Measurements from ENCODE around the gene IRGQ. TPM values are rescaled to one million over a fixed set of nuclear protein-coding genes. Genes with fewer than 3 reads are reported as not detected.
"Not testable (repeated sequence)": the region's sequence is repeated elsewhere in the genome, so short reads cannot be mapped to it uniquely, and the experiment has no call there.

The IRGQ gene
- total RNA-seq, 5 donors from 2014 or later (not counting 1 experiment from before 2014, with no cell fraction given) = 17.5 to 30.2 (median 19.9) TPM

DNA sequence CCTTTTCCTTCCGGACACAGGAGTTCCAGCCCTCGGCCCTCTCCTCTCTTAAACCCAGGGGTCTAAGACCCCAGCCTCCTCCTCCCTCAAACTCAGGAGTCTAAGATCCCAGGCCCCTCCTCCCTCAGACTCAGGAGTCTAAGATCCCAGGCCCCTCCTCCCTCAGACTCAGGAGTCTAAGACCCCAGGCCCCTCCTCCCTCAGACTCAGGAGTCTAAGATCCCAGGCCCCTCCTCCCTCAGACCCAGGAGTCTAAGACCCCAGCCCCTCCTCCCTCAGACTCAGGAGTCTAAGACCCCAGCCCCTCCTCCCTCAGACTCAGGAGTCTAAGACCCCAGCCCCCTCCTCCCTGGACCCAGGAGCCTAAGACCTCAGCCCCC, 39.6 kb upstream of the IRGQ start:
- not testable (repeated sequence) for H3K9me3 Mint-ChIP-seq

DNA sequence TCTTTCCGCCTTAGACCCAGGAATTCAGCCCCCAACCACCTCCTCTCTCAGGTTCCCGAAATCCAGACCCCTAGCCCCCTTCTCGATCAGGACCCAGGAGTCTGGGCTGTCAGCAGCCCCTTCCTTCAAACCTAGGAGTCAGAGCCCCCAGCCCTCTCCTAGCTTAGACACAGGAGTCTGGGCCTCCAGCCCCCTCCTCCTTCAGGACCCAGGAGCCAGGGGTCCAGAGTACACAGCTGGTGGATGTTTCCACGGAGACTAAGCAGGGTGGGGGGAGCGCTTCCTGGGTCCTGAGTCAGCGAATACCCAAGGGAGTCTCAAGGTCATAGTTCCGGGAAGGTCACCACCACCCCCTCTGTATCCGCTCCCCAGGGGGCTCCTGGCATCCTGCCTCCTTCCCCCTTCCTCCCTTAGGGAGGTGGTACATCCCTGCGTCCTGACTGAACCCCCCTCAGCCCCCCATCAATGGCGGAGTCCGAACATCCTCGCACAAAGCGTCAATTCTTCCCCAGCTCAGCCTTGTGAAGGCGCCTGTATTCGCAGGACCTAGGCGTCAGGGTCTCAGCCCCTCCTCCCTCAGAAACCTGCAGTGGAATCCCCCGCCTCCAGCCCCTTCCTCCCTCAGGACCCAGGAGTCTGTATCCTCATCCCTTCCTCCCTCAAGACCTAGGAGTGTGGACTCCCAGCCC, 39.1 kb upstream of the IRGQ start:
- Histone ChIP-seq H3K4me1 (ENCODE audit: control insufficient read depth in 1 of 2, extremely low read depth in 1 of 2, insufficient read depth in 2 of 2, low read length in 2 of 2) (peaks cover 6 to 14% of the 10 kb centered on the region in 2 experiments), H3K27me3 (replicated peaks in 1 of 2; ENCODE audit: control insufficient read depth in 2 of 2, extremely low read depth in 1 of 2, insufficient read depth in 2 of 2, low read length in 1 of 2) (peaks cover 6 to 61% of the 10 kb centered on the region in 2 experiments), H3K36me3 (ENCODE audit: control insufficient read depth in 2 of 2, extremely low read depth in 1 of 2, insufficient read depth in 1 of 2, low read length in 1 of 2) (no peaks in the 10 kb centered on the region), H3K27ac (ENCODE audit: low read length) (no peak overlapping the region), H3K9me3 (no peaks in the 10 kb centered on the region), H3K4me3 (ENCODE audit: control insufficient read depth in 1 of 2, extremely low read depth in 1 of 2, low read length in 1 of 2) (no peak overlapping the region)
- WGBS (ENCODE audit: insufficient coverage) = 25% methylated on average over 14 of the region's 17 CpGs
- no peak for DNase-seq
- Mint-ChIP-seq H3K4me1 (peaks cover 5 to 9% (median 9%) of the 10 kb centered on the region in 3 donors), H3K4me3 (no peak overlapping the region), H3K9me3 (no peaks in the 10 kb centered on the region), H3K27me3 (peaks cover 13 to 35% of the 10 kb centered on the region in 2 donors), H3K36me3 (no peaks in the 10 kb centered on the region), H3K27ac (no peak overlapping the region)
- no peak for ATAC-seq (replicated peaks in 1 of 4)
- POLR2A ChIA-PET = interaction anchor here in 1 of 2 donors (0.6 kb wide), 1 partner anchor 182 kb away, joined by 3 read pairs; no protein-coding TSS in a partner anchor
- CTCF ChIA-PET = no interaction called here

More for the DNA sequence above, 39.6 kb upstream of the IRGQ start:
- H3K27me3 ChIP-seq (replicated peaks in 1 of 2; ENCODE audit: control insufficient read depth in 2 of 2, extremely low read depth in 1 of 2, insufficient read depth in 2 of 2, low read length in 1 of 2) = peaks cover 6 to 66% of the 10 kb centered on the region in 2 experiments
- H3K4me3 ChIP-seq (ENCODE audit: control insufficient read depth in 1 of 2, extremely low read depth in 1 of 2, low read length in 1 of 2); POLR2A ChIA-PET; DNase-seq; H3K36me3 ChIP-seq (ENCODE audit: control insufficient read depth in 2 of 2, extremely low read depth in 1 of 2, insufficient read depth in 1 of 2, low read length in 1 of 2); ATAC-seq (replicated peaks in 1 of 4); H3K36me3 Mint-ChIP-seq; H3K4me3 Mint-ChIP-seq; H3K27ac ChIP-seq (ENCODE audit: low read length); H3K9me3 ChIP-seq; CTCF ChIA-PET; H3K27ac Mint-ChIP-seq: not testable (repeated sequence)
- peaks cover 9 to 19% of the 10 kb centered on the region in 2 experiments for H3K4me1 ChIP-seq (ENCODE audit: control insufficient read depth in 1 of 2, extremely low read depth in 1 of 2, insufficient read depth in 2 of 2, low read length in 2 of 2)
- peaks cover 13 to 36% of the 10 kb centered on the region in 2 donors for H3K27me3 Mint-ChIP-seq
- H3K4me1 Mint-ChIP-seq = peaks cover 8 to 13% (median 9%) of the 10 kb centered on the region in 3 donors
- 83% methylated on average over 1 of the region's 2 CpGs for WGBS (ENCODE audit: insufficient coverage)

DNA sequence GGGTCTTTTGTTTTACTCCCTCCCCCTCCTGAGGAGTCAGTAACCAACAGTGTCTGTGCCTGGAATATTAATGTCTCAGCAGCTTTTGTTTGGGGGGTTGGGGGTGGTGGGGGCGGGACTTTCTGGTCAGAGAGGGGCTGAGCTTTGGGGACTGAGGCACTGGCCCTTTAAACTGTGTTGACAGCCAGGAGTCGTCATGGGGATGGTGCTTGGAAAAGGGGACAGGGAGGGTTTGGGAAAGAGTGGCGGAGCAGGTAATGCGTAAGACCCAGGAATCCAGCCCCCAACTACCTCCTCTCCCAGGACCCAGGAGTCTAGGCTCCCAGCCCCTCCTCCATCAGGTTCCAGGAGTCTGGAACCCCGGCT, 38.6 kb upstream of the IRGQ start:
- 42% methylated on average over 2 of the region's 5 CpGs for WGBS (ENCODE audit: insufficient coverage)
- H3K36me3 ChIP-seq (ENCODE audit: control insufficient read depth in 2 of 2, extremely low read depth in 1 of 2, insufficient read depth in 1 of 2, low read length in 1 of 2) = no peaks in the 10 kb centered on the region
- no peak for ATAC-seq (replicated peaks in 1 of 4)
- POLR2A ChIA-PET = no interaction called here
- H3K4me1 ChIP-seq (ENCODE audit: control insufficient read depth in 1 of 2, extremely low read depth in 1 of 2, insufficient read depth in 2 of 2, low read length in 2 of 2) = peaks cover 4 to 12% of the 10 kb centered on the region in 2 experiments
- H3K4me3 Mint-ChIP-seq = no peak overlapping the region
- no peaks in the 10 kb centered on the region for H3K36me3 Mint-ChIP-seq
- DNase-seq = no peak
- no peak overlapping the region for H3K27ac Mint-ChIP-seq
- no peaks in the 10 kb centered on the region for H3K9me3 ChIP-seq
- peaks cover 13 to 35% of the 10 kb centered on the region in 2 donors for H3K27me3 Mint-ChIP-seq
- no peak overlapping the region for H3K4me3 ChIP-seq (ENCODE audit: control insufficient read depth in 1 of 2, extremely low read depth in 1 of 2, low read length in 1 of 2)
- peaks cover 6 to 59% of the 10 kb centered on the region in 2 experiments for H3K27me3 ChIP-seq (replicated peaks in 1 of 2; ENCODE audit: control insufficient read depth in 2 of 2, extremely low read depth in 1 of 2, insufficient read depth in 2 of 2, low read length in 1 of 2)
- CTCF ChIA-PET = no interaction called here
- no peak overlapping the region for H3K27ac ChIP-seq (ENCODE audit: low read length)
- H3K4me1 Mint-ChIP-seq = peaks cover 4 to 9% (median 7%) of the 10 kb centered on the region in 3 donors
- no peaks in the 10 kb centered on the region for H3K9me3 Mint-ChIP-seq

- no peak overlapping the region for H3K27ac Mint-ChIP-seq
- Histone ChIP-seq H3K27me3 (replicated peaks in 1 of 2; ENCODE audit: control insufficient read depth in 2 of 2, extremely low read depth in 1 of 2, insufficient read depth in 2 of 2, low read length in 1 of 2) (peaks cover 6 to 56% of the 10 kb centered on the region in 2 experiments), H3K36me3 (ENCODE audit: control insufficient read depth in 2 of 2, extremely low read depth in 1 of 2, insufficient read depth in 1 of 2, low read length in 1 of 2) (no peaks in the 10 kb centered on the region), H3K4me3 (ENCODE audit: control insufficient read depth in 1 of 2, extremely low read depth in 1 of 2, low read length in 1 of 2) (no peak overlapping the region), H3K4me1 (ENCODE audit: control insufficient read depth in 1 of 2, extremely low read depth in 1 of 2, insufficient read depth in 2 of 2, low read length in 2 of 2) (peaks cover under 1 to 9% of the 10 kb centered on the region in 2 experiments), H3K27ac (ENCODE audit: low read length) (no peak overlapping the region), H3K9me3 (no peaks in the 10 kb centered on the region)
- H3K36me3 Mint-ChIP-seq = no peaks in the 10 kb centered on the region
- 66% methylated on average over 4 of the region's 5 CpGs for WGBS (ENCODE audit: insufficient coverage)
- no peaks in the 10 kb centered on the region for H3K9me3 Mint-ChIP-seq
- ATAC-seq (replicated peaks in 1 of 4) = no peak
- no peak for DNase-seq
- no peak overlapping the region for H3K4me3 Mint-ChIP-seq
- peaks cover 2 to 6% (median 6%) of the 10 kb centered on the region in 3 donors for H3K4me1 Mint-ChIP-seq
- ChIA-PET POLR2A (no interaction called here), CTCF (no interaction called here)
- peaks cover 11 to 34% of the 10 kb centered on the region in 2 donors for H3K27me3 Mint-ChIP-seq
Observed at GRCh38 chr19:43634068-43634467, 38.1 kb upstream of the IRGQ start.

- POLR2A ChIA-PET = no interaction called here
- Mint-ChIP-seq H3K27me3 (peaks cover 6 to 28% of the 10 kb centered on the region in 2 donors), H3K27ac (no peak overlapping the region)
Observed at GRCh38 chr19:43633520-43633919, 37.6 kb upstream of the IRGQ start.

DNA sequence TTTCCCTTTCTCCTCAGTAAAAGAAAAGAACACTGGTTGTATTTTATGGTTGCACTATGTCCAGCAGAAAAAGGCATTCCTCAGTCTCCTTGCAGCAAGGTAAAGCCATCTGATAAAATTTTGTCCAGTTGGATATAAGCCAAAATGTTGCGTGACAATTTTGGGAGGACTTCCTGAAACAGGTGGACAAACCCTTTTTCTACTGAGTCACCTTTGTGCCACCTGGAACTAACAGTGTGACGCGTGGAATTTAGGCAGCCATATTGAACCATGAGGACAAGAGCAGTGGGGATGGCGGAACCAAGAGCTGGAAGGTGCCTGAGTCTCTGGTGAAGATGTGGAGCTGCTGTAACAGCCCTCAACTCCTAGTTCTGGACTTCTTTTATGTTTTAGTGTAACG, 35.6 kb upstream of the IRGQ start:
- DNase-seq (no peak), ATAC-seq (replicated peaks in 1 of 4) (no peak)
- no peak overlapping the region for H3K4me3 ChIP-seq (ENCODE audit: control insufficient read depth in 1 of 2, extremely low read depth in 1 of 2, low read length in 1 of 2)
- peaks cover 0 to 3% (median 0%) of the 10 kb centered on the region in 3 donors for H3K4me1 Mint-ChIP-seq
- no peak overlapping the region for H3K27ac ChIP-seq (ENCODE audit: low read length)
- CTCF ChIA-PET = no interaction called here
- no peaks in the 10 kb centered on the region for H3K36me3 Mint-ChIP-seq
- no peaks in the 10 kb centered on the region for H3K9me3 Mint-ChIP-seq
- no peak overlapping the region for H3K4me3 Mint-ChIP-seq
- H3K27me3 ChIP-seq (replicated peaks in 1 of 2; ENCODE audit: control insufficient read depth in 2 of 2, extremely low read depth in 1 of 2, insufficient read depth in 2 of 2, low read length in 1 of 2) = peaks cover 0 to 46% of the 10 kb centered on the region in 2 experiments
- 100% methylated on average over 3 of the region's 5 CpGs for WGBS (ENCODE audit: insufficient coverage)
- H3K36me3 ChIP-seq (ENCODE audit: control insufficient read depth in 2 of 2, extremely low read depth in 1 of 2, insufficient read depth in 1 of 2, low read length in 1 of 2) = no peaks in the 10 kb centered on the region
- POLR2A ChIA-PET = no interaction called here
- H3K27me3 Mint-ChIP-seq = peaks cover 4 to 14% of the 10 kb centered on the region in 2 donors
- no peaks in the 10 kb centered on the region for H3K9me3 ChIP-seq
- H3K4me1 ChIP-seq (ENCODE audit: control insufficient read depth in 1 of 2, extremely low read depth in 1 of 2, insufficient read depth in 2 of 2, low read length in 2 of 2) = peaks cover 0 to 5% of the 10 kb centered on the region in 2 experiments
- no peak overlapping the region for H3K27ac Mint-ChIP-seq

More at GRCh38 chr19:43633520-43633919, 37.6 kb upstream of the IRGQ start:
- Histone ChIP-seq H3K9me3 (no peaks in the 10 kb centered on the region), H3K4me3 (ENCODE audit: control insufficient read depth in 1 of 2, extremely low read depth in 1 of 2, low read length in 1 of 2) (no peak overlapping the region), H3K36me3 (ENCODE audit: control insufficient read depth in 2 of 2, extremely low read depth in 1 of 2, insufficient read depth in 1 of 2, low read length in 1 of 2) (no peaks in the 10 kb centered on the region), H3K27me3 (replicated peaks in 1 of 2; ENCODE audit: control insufficient read depth in 2 of 2, extremely low read depth in 1 of 2, insufficient read depth in 2 of 2, low read length in 1 of 2) (peaks cover 4 to 51% of the 10 kb centered on the region in 2 experiments), H3K4me1 (ENCODE audit: control insufficient read depth in 1 of 2, extremely low read depth in 1 of 2, insufficient read depth in 2 of 2, low read length in 2 of 2) (peaks cover 0 to 7% of the 10 kb centered on the region in 2 experiments), H3K27ac (ENCODE audit: low read length) (no peak overlapping the region)
- DNase-seq (no peak), ATAC-seq (replicated peaks in 1 of 4) (no peak)
- H3K4me1 Mint-ChIP-seq = peaks cover 0 to under 1% (median under 1%) of the 10 kb centered on the region in 3 donors
- WGBS (ENCODE audit: insufficient coverage) = no CpG with 5 or more reads among the region's 4 CpGs
- no peaks in the 10 kb centered on the region for H3K9me3 Mint-ChIP-seq
- CTCF ChIA-PET = no interaction called here
- no peaks in the 10 kb centered on the region for H3K36me3 Mint-ChIP-seq
- no peak overlapping the region for H3K4me3 Mint-ChIP-seq

Measured in T-cell (primary cell).